Thyroid gland (tissue), 4 donors: ENCODE measurements around the gene SNRPE. TPM values are rescaled to one million over a fixed set of nuclear protein-coding genes. Genes with fewer than 3 reads are reported as not detected.

ENCODE experiments used
- DNase-seq, 2 donors: peaks; one replicate each; pipeline ENCODE4 v3.0.0-alpha.2; 2019
- H3K27ac ChIP-seq, 3 donors: fragments of 200-600 bp; sonication (generic); 1 replicate in 2 of 3; 2 replicates in 1 of 3; pipeline ENCODE4 v1.5.1; 2016 to 2019; ENCODE audit warnings: mild to moderate bottlenecking in 1 of 3, moderate library complexity in 1 of 3
- H3K27me3 ChIP-seq: fragments of 200-600 bp; sonication (generic); one replicate; pipeline ENCODE4 v1.5.1; 2019
- H3K36me3 ChIP-seq, 2 donors: fragments of 200-600 bp; sonication (generic); one replicate each; pipeline ENCODE4 v1.5.1; 2016 to 2019
- H3K4me1 ChIP-seq, 2 donors: fragments of 200-600 bp; sonication (generic); one replicate each; pipeline ENCODE4 v1.5.1; 2017 to 2019
- H3K4me3 ChIP-seq, 3 donors: fragments of 200-600 bp; sonication (generic); replicated peaks in 1 of 3; 1 replicate in 2 of 3; 2 replicates in 1 of 3; pipeline ENCODE4 v1.5.1; 2016; ENCODE audit warnings: mild to moderate bottlenecking in 1 of 3
- H3K9me3 ChIP-seq: fragments of 200-600 bp; sonication (generic); one replicate; pipeline ENCODE4 v1.5.1; 2017
- CTCF ChIP-seq, 6 experiments: fragments of 200-600 bp in 3 of 6; fragments of 450-650 bp in 3 of 6; sonication (generic) in 3 of 6; IDR thresholded peaks; one replicate each; pipeline ENCODE4 v1.5.1; 2016 to 2019; ENCODE audit warnings: antibody characterized with exemption in 6 of 6, mild to moderate bottlenecking in 2 of 6, inconsistent platforms in 1 of 6, moderate library complexity in 1 of 6
- POLR2A ChIP-seq, 2 donors: fragments of 450-650 bp; IDR thresholded peaks; one replicate each; pipeline ENCODE4 v1.6.1; 2017; ENCODE audit warnings: antibody characterized with exemption in 2 of 2, mild to moderate bottlenecking in 2 of 2, moderate library complexity in 1 of 2
- WGBS, 2 donors: methylation state at CpG; one replicate each; pipeline ENCODE4 v1.1.5; 2017; 5-methylcytosine and 5-hydroxymethylcytosine counted together
- intact Hi-C: fragments of 100-400 bp; cut with DNase I; formaldehyde crosslinking; loops from one replicate; pipeline ENCODE4 v1.15.1; 2023
- total RNA-seq, 4 donors: library from RNA; depleted of rRNA; stranded (reverse); fragments of >200 nt; gene quantifications; one replicate each; pipeline ENCODE4 v1.2.3, GENCODE V29; 2016

Gene SNRPE
- total RNA-seq, 4 donors from 2014 or later = 21.9 to 54.7 (median 38.5) TPM

GRCh38 chr1:203860396-203861025, 888 bp upstream of the SNRPE start:
- no peak for TF ChIP-seq POLR2A (IDR thresholded peaks at IDR 0.05)
- TF ChIP-seq CTCF (IDR thresholded peaks at IDR 0.05) = no peak
- intact Hi-C loops = loop anchor here (5.0 to 10.0 kb wide), 3 partner anchors 217 to 504 kb away; no protein-coding TSS in a partner anchor
- 25 to 51% methylated on average over 15 of the region's 15 CpGs for WGBS, 2 donors
- Histone ChIP-seq H3K4me1 (peaks cover 8 to 14% of the 10 kb centered on the region in 2 donors), H3K9me3 (no peaks in the 10 kb centered on the region), H3K27ac (peak overlapping the region in 1 of 3 donors; percentile 56), H3K27me3 (no peaks in the 10 kb centered on the region), H3K36me3 (peaks cover 10 to 15% of the 10 kb centered on the region in 2 donors), H3K4me3 (peak overlapping the region in 1 of 3 donors; percentile 68)
- peak; percentile 33 to 38 for DNase-seq

- no peak for DNase-seq
- Histone ChIP-seq H3K27me3 (no peaks in the 10 kb centered on the region), H3K36me3 (peaks cover 32 to 37% of the 10 kb centered on the region in 2 donors), H3K27ac (no peak overlapping the region), H3K4me3 (no peak overlapping the region), H3K9me3 (no peaks in the 10 kb centered on the region), H3K4me1 (peaks cover under 1% of the 10 kb centered on the region in 2 donors)
- no peak for TF ChIP-seq CTCF (IDR thresholded peaks at IDR 0.05)
- no peak for TF ChIP-seq POLR2A (IDR thresholded peaks at IDR 0.05)
- 70 to 73% methylated on average over 5 of the region's 5 CpGs for WGBS, 2 donors
- intact Hi-C loops = loop anchor here (10.0 kb wide), 1 partner anchor 497 kb away; no protein-coding TSS in a partner anchor
These were observed 6.4 kb downstream of the SNRPE start for GRCh38 chr1:203867802-203868201.

- intact Hi-C loops = no loop called here
- Histone ChIP-seq H3K27me3 (no peaks in the 10 kb centered on the region), H3K36me3 (peaks cover 27% of the 10 kb centered on the region in 2 donors), H3K4me3 (no peak overlapping the region), H3K9me3 (no peaks in the 10 kb centered on the region), H3K27ac (no peak overlapping the region), H3K4me1 (no peaks in the 10 kb centered on the region)
- no peak for TF ChIP-seq CTCF (IDR thresholded peaks at IDR 0.05)
- TF ChIP-seq POLR2A (IDR thresholded peaks at IDR 0.05) = no peak
- 88 to 97% methylated on average over 1 of the region's 1 CpG for WGBS, 2 donors
- no peak for DNase-seq
These were observed 8.8 kb downstream of the SNRPE start for GRCh38 chr1:203870245-203870644.

GRCh38 chr1:203871114-203871880, 9.9 kb downstream of the SNRPE start:
- Histone ChIP-seq H3K4me3 (no peak overlapping the region), H3K9me3 (no peaks in the 10 kb centered on the region), H3K27ac (no peak overlapping the region), H3K27me3 (no peaks in the 10 kb centered on the region), H3K36me3 (peaks cover 17% of the 10 kb centered on the region in 2 donors), H3K4me1 (no peaks in the 10 kb centered on the region)
- intact Hi-C loops = no loop called here
- peak; percentile 24 to 28 for DNase-seq
- WGBS, 2 donors = 72 to 76% methylated on average over 3 of the region's 3 CpGs
- no peak for TF ChIP-seq POLR2A (IDR thresholded peaks at IDR 0.05)
- peak in 5 of 6 experiments; percentile 64 to 99 (median 80) for TF ChIP-seq CTCF (IDR thresholded peaks at IDR 0.05)

- Histone ChIP-seq H3K4me3 (no peak overlapping the region), H3K36me3 (peaks cover 8 to 13% of the 10 kb centered on the region in 2 donors), H3K27ac (no peak overlapping the region), H3K27me3 (no peaks in the 10 kb centered on the region), H3K9me3 (no peaks in the 10 kb centered on the region), H3K4me1 (no peaks in the 10 kb centered on the region)
- 82 to 84% methylated on average over 8 of the region's 8 CpGs for WGBS, 2 donors
- DNase-seq = no peak
- intact Hi-C loops = no loop called here
- no peak for TF ChIP-seq CTCF (IDR thresholded peaks at IDR 0.05)
- no peak for TF ChIP-seq POLR2A (IDR thresholded peaks at IDR 0.05)
These were observed 11.7 kb downstream of the SNRPE start for GRCh38 chr1:203873094-203873493.
